Measurements from ENCODE around the gene TXNRD3. TPM values are rescaled to one million over a fixed set of nuclear protein-coding genes. Genes with fewer than 3 reads are reported as not detected.

TXNRD3 gene
- polyA plus RNA-seq, 3 donors, result 15.3 to 19.0 (median 17.1) TPM

- DNase-seq (ENCODE audit: extremely low read depth in 1 of 11, low read depth in 9 of 11, low spot score in 4 of 11), result no peak
Measured at GRCh38 chr3:126677862-126678503, 23.1 kb upstream of the TXNRD3 start.

- no peak for DNase-seq (ENCODE audit: extremely low read depth in 1 of 11, low read depth in 9 of 11, low spot score in 4 of 11)
Measured at GRCh38 chr3:126676919-126677705, 22.2 kb upstream of the TXNRD3 start.

- DNase-seq (ENCODE audit: extremely low read depth in 1 of 11, low read depth in 9 of 11, low spot score in 4 of 11), result no peak
Measured at GRCh38 chr3:126672741-126673140, 17.8 kb upstream of the TXNRD3 start.

- DNase-seq (ENCODE audit: extremely low read depth in 1 of 11, low read depth in 9 of 11, low spot score in 4 of 11), result no peak
Measured at GRCh38 chr3:126672340-126672739, 17.4 kb upstream of the TXNRD3 start.

- no peak for DNase-seq (ENCODE audit: extremely low read depth in 1 of 11, low read depth in 9 of 11, low spot score in 4 of 11)
Measured at GRCh38 chr3:126671521-126671920, 16.6 kb upstream of the TXNRD3 start.

- no peak for DNase-seq (ENCODE audit: extremely low read depth in 1 of 11, low read depth in 9 of 11, low spot score in 4 of 11)
Measured at GRCh38 chr3:126668450-126669401, 13.8 kb upstream of the TXNRD3 start.

- no peak for DNase-seq (ENCODE audit: extremely low read depth in 1 of 11, low read depth in 9 of 11, low spot score in 4 of 11)
Measured at GRCh38 chr3:126667631-126668449, 12.9 kb upstream of the TXNRD3 start.

- DNase-seq (ENCODE audit: extremely low read depth in 1 of 11, low read depth in 9 of 11, low spot score in 4 of 11), result no peak
Measured at GRCh38 chr3:126666658-126667528, 12.0 kb upstream of the TXNRD3 start.

- no peak for DNase-seq (ENCODE audit: extremely low read depth in 1 of 11, low read depth in 9 of 11, low spot score in 4 of 11)
Measured at GRCh38 chr3:126665959-126666657, 11.2 kb upstream of the TXNRD3 start.

GRCh38 chr3:126665221-126665936 lies 10.5 kb upstream of the TXNRD3 start:
- DNase-seq (ENCODE audit: extremely low read depth in 1 of 11, low read depth in 9 of 11, low spot score in 4 of 11), result no peak

GRCh38 chr3:126664591-126665214 lies 9.8 kb upstream of the TXNRD3 start:
- DNase-seq (ENCODE audit: extremely low read depth in 1 of 11, low read depth in 9 of 11, low spot score in 4 of 11), result no peak

- DNase-seq (ENCODE audit: extremely low read depth in 1 of 11, low read depth in 9 of 11, low spot score in 4 of 11), result no peak
Measured at GRCh38 chr3:126663750-126664149, 8.8 kb upstream of the TXNRD3 start.

GRCh38 chr3:126663257-126663656 lies 8.3 kb upstream of the TXNRD3 start:
- no peak for DNase-seq (ENCODE audit: extremely low read depth in 1 of 11, low read depth in 9 of 11, low spot score in 4 of 11)

GRCh38 chr3:126661532-126662364 lies 6.8 kb upstream of the TXNRD3 start:
- DNase-seq (ENCODE audit: extremely low read depth in 1 of 11, low read depth in 9 of 11, low spot score in 4 of 11), result no peak

Measured in renal cortex interstitium (tissue), 11 donors.